HG03175 (cell line): ENCODE results near the gene ARMC5.
"Not testable (repeated sequence)": the region's sequence is repeated elsewhere in the genome, so short reads cannot be mapped to it uniquely, and the experiment has no call there.

Experiments used
- ATAC-seq: cut with Tn5 transposase; IDR thresholded peaks from one replicate; pipeline ENCODE4 v1.9.1; 2021; ENCODE audit warnings: mild to moderate bottlenecking, moderate library complexity; ENCODE audit not compliant: unreplicated experiment

Gene ARMC5

GRCh38 chr16:31430380-31431052, 28.8 kb upstream of the ARMC5 start:
- no peak for ATAC-seq

GRCh38 chr16:31435341-31436220, 23.7 kb upstream of the ARMC5 start:
- no peak for ATAC-seq

GRCh38 chr16:31436221-31437045, 22.9 kb upstream of the ARMC5 start:
- no peak for ATAC-seq

- no peak for ATAC-seq
Measured at GRCh38 chr16:31438414-31438813, 20.9 kb upstream of the ARMC5 start.

GRCh38 chr16:31439023-31439422, 20.3 kb upstream of the ARMC5 start:
- ATAC-seq: not testable (repeated sequence)

- no peak for ATAC-seq
Measured at GRCh38 chr16:31439519-31439918, 19.8 kb upstream of the ARMC5 start.

GRCh38 chr16:31440516-31441184, 18.7 kb upstream of the ARMC5 start:
- ATAC-seq: no peak

- ATAC-seq: no peak
Measured at GRCh38 chr16:31441956-31442355, 17.3 kb upstream of the ARMC5 start.

- not testable (repeated sequence) for ATAC-seq
Measured at GRCh38 chr16:31445931-31446330, 13.4 kb upstream of the ARMC5 start.

- no peak for ATAC-seq
Measured at GRCh38 chr16:31451201-31451600, 8.1 kb upstream of the ARMC5 start.

- no peak for ATAC-seq
Measured at GRCh38 chr16:31451681-31452351, 7.5 kb upstream of the ARMC5 start.

- ATAC-seq: no peak
Measured at GRCh38 chr16:31452631-31453106, 6.6 kb upstream of the ARMC5 start.

- no peak for ATAC-seq
Measured at GRCh38 chr16:31453255-31454204, 5.8 kb upstream of the ARMC5 start.

- ATAC-seq: no peak
Measured at GRCh38 chr16:31455601-31456314, 3.5 kb upstream of the ARMC5 start.

- ATAC-seq: no peak
Measured at GRCh38 chr16:31456988-31457360, 2.3 kb upstream of the ARMC5 start.

- ATAC-seq: peak; percentile 19
Measured at GRCh38 chr16:31458073-31458843, 1.0 kb upstream of the ARMC5 start.

- peak; percentile 69 for ATAC-seq
Measured at GRCh38 chr16:31459687-31460581, 633 bp downstream of the ARMC5 start.
